Hepatocyte (in vitro differentiated cells): ENCODE results near the gene PSMG3.

Experiments used
- CTCF ChIP-seq: fragments of 200-600 bp; sonication (generic); IDR thresholded peaks from 2 replicates; pipeline ENCODE4 v1.5.1; 2016; ENCODE audit warnings: antibody characterized with exemption, mild to moderate bottlenecking; ENCODE audit not compliant: poor library complexity
- EZH2 ChIP-seq: fragments of 200-600 bp; sonication (generic); IDR thresholded peaks from 2 replicates; pipeline ENCODE4 v1.6.1; 2016; ENCODE audit warnings: antibody characterized with exemption, mild to moderate bottlenecking, borderline replicate concordance
- EZH2phosphoT487 ChIP-seq: fragments of 200-600 bp; sonication (generic); IDR thresholded peaks from one replicate; pipeline ENCODE4 v1.6.1; 2018; ENCODE audit warnings: antibody characterized with exemption, mild to moderate bottlenecking, low read depth, moderate library complexity; ENCODE audit not compliant: unreplicated experiment, severe bottlenecking

- no peak for TF ChIP-seq CTCF
- no peak for TF ChIP-seq EZH2phosphoT487
- TF ChIP-seq EZH2, result no peak
Observed at GRCh38 chr7:1599640-1600395, 30.0 kb upstream of the PSMG3 start.
